ENCODE measurements around the gene AGAP3.

AGAP3 gene

GRCh38 chr7:151129960-151130591, 43.8 kb downstream of the AGAP3 start:
- TF ChIP-seq, protein P1, sequence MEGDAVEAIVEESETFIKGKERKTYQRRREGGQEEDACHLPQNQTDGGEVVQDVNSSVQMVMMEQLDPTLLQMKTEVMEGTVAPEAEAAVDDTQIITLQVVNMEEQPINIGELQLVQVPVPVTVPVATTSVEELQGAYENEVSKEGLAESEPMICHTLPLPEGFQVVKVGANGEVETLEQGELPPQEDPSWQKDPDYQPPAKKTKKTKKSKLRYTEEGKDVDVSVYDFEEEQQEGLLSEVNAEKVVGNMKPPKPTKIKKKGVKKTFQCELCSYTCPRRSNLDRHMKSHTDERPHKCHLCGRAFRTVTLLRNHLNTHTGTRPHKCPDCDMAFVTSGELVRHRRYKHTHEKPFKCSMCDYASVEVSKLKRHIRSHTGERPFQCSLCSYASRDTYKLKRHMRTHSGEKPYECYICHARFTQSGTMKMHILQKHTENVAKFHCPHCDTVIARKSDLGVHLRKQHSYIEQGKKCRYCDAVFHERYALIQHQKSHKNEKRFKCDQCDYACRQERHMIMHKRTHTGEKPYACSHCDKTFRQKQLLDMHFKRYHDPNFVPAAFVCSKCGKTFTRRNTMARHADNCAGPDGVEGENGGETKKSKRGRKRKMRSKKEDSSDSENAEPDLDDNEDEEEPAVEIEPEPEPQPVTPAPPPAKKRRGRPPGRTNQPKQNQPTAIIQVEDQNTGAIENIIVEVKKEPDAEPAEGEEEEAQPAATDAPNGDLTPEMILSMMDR (conservative IDR thresholded peaks at IDR 0.05; ENCODE audit: control insufficient read depth, insufficient read depth, low read depth, low read length) = no peak
- no peak overlapping the region for H3K4me3 ChIP-seq (ENCODE audit: control insufficient read depth, low read depth, low read length)
- DNase-seq (ENCODE audit: low read depth) = no peak

DNA sequence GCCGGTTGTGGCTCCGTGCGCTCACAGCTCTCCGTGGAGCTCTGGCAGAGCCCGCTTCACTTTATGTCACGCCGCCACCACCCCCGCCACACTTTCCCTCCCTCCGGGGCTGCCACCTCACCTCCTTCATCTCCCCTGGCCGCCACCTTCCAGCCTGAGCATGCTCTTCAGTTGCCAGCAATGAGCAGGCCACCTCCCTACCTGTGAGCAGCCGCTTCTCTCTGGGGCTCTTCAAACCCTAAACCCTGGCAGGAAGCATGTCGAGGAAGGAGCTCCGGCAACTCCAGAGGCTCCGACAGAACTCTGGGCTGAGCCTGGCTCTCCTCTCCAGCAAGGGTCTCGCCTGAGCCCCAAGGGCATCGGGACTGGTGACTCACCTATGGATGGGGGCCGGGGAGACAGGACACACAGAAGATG, 44.5 kb downstream of the AGAP3 start:
- H3K4me3 ChIP-seq (ENCODE audit: control insufficient read depth, low read depth, low read length) = no peak overlapping the region

GRCh38 chr7:151131224-151131591, 44.9 kb downstream of the AGAP3 start:
- no peak for DNase-seq (ENCODE audit: low read depth)
- TF ChIP-seq, protein P1 (conservative IDR thresholded peaks at IDR 0.05; ENCODE audit: control insufficient read depth, insufficient read depth, low read depth, low read length) = no peak
- no peak overlapping the region for H3K4me3 ChIP-seq (ENCODE audit: control insufficient read depth, low read depth, low read length)

More for the DNA sequence above, 44.5 kb downstream of the AGAP3 start:
- no peak for DNase-seq (ENCODE audit: low read depth)
- TF ChIP-seq, protein P1 (conservative IDR thresholded peaks at IDR 0.05; ENCODE audit: control insufficient read depth, insufficient read depth, low read depth, low read length) = no peak

DNA sequence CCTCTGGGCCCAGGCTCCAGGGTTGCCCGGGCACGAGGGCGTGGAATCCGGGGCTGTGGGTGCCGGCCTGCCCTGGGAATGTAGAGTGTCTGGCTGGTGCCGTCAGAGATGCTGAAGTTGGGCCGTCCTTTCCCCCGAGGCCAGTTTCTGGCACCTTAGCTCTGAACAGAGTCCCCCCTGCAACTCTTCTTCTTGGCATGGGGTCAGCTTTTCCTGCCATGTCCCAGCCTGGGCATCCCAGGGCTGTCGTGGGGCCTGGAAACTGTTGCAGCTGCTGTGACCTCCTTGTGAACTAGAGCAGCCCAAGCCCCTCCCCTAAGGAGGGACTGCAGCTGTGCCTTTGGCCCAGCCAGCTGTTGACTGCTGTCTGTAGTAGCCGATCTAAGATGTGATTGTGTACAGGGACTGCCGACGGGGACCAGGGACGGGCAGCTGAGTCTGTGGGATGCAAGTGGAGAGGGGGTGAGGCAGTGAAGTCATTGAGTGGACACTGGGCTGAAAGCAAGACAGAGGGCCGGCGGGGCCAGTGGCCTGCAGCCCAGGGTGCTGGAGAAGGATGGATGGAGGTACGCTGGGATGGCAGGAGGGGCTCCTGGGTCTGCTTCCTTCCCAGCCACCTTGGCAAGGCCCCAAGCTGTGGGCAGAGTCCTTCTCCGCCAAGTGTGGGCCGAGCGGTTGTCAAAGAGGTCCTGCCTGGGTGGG, 45.5 kb downstream of the AGAP3 start:
- no peak overlapping the region for H3K4me3 ChIP-seq (ENCODE audit: control insufficient read depth, low read depth, low read length)
- TF ChIP-seq, protein P1 (conservative IDR thresholded peaks at IDR 0.05; ENCODE audit: control insufficient read depth, insufficient read depth, low read depth, low read length) = no peak
- no peak for DNase-seq (ENCODE audit: low read depth)

GRCh38 chr7:151132461-151133205, 46.4 kb downstream of the AGAP3 start:
- H3K4me3 ChIP-seq (ENCODE audit: control insufficient read depth, low read depth, low read length) = no peak overlapping the region
- TF ChIP-seq, protein P1 (conservative IDR thresholded peaks at IDR 0.05; ENCODE audit: control insufficient read depth, insufficient read depth, low read depth, low read length) = no peak
- DNase-seq (ENCODE audit: low read depth) = no peak

- DNase-seq (ENCODE audit: low read depth) = no peak
- no peak overlapping the region for H3K4me3 ChIP-seq (ENCODE audit: control insufficient read depth, low read depth, low read length)
- TF ChIP-seq, protein P1 (conservative IDR thresholded peaks at IDR 0.05; ENCODE audit: control insufficient read depth, insufficient read depth, low read depth, low read length) = no peak
Measured at GRCh38 chr7:151133266-151133985, 47.2 kb downstream of the AGAP3 start.
